ENCODE data around the gene LMNB1.
"Not testable (repeated sequence)": the region's sequence is repeated elsewhere in the genome, so short reads cannot be mapped to it uniquely, and the experiment has no call there.

The LMNB1 gene

GRCh38 chr5:126831156-126831555 lies 54.2 kb downstream of the LMNB1 start:
- no peak for DNase-seq

GRCh38 chr5:126836778-126837177 lies 59.8 kb downstream of the LMNB1 start:
- no peak for DNase-seq

GRCh38 chr5:126837242-126837641 lies 60.3 kb downstream of the LMNB1 start:
- no peak for DNase-seq

- no peak for DNase-seq
Observed at GRCh38 chr5:126837906-126838539, 61.1 kb downstream of the LMNB1 start.

- not testable (repeated sequence) for DNase-seq
Observed at GRCh38 chr5:126839407-126839806, 62.5 kb downstream of the LMNB1 start.

- not testable (repeated sequence) for DNase-seq
Observed at GRCh38 chr5:126843375-126843774, 66.4 kb downstream of the LMNB1 start.

GRCh38 chr5:126845470-126846070 lies 68.6 kb downstream of the LMNB1 start:
- peak; percentile 1 for DNase-seq

GRCh38 chr5:126846344-126846743 lies 69.4 kb downstream of the LMNB1 start:
- DNase-seq, result no peak

GRCh38 chr5:126846744-126847455 lies 70.0 kb downstream of the LMNB1 start:
- no peak for DNase-seq

- DNase-seq, result no peak
Observed at GRCh38 chr5:126847456-126847820, 70.5 kb downstream of the LMNB1 start.

- no peak for DNase-seq
Observed at GRCh38 chr5:126847826-126848251, 70.9 kb downstream of the LMNB1 start.

GRCh38 chr5:126848253-126848652 lies 71.3 kb downstream of the LMNB1 start:
- no peak for DNase-seq

- DNase-seq, result no peak
Observed at GRCh38 chr5:126849101-126849678, 72.3 kb downstream of the LMNB1 start.

- no peak for DNase-seq
Observed at GRCh38 chr5:126851501-126852011, 74.6 kb downstream of the LMNB1 start.

- DNase-seq, result no peak
Observed at GRCh38 chr5:126852091-126852571, 75.2 kb downstream of the LMNB1 start.

- DNase-seq, result no peak
Observed at GRCh38 chr5:126852841-126853271, 75.9 kb downstream of the LMNB1 start.

GRCh38 chr5:126853541-126854307 lies 76.8 kb downstream of the LMNB1 start:
- not testable (repeated sequence) for DNase-seq

GRCh38 chr5:126854526-126855110 lies 77.7 kb downstream of the LMNB1 start:
- DNase-seq, result no peak

- no peak for DNase-seq
Observed at GRCh38 chr5:126855266-126855665, 78.3 kb downstream of the LMNB1 start.

- DNase-seq, result no peak
Observed at GRCh38 chr5:126857472-126858410, 80.8 kb downstream of the LMNB1 start.

GRCh38 chr5:126858441-126858840 lies 81.5 kb downstream of the LMNB1 start:
- DNase-seq, result no peak
